ENCODE measurements around the gene PKHD1. TPM values are rescaled to one million over a fixed set of nuclear protein-coding genes. Genes with fewer than 3 reads are reported as not detected.

The PKHD1 gene
- total RNA-seq, 1 donor from 2014 or later, result 0.16 TPM

- Mint-ChIP-seq H3K4me3 (no peak overlapping the region), H3K36me3 (ENCODE audit: low read depth) (peaks cover 19% of the 10 kb centered on the region), H3K9me3 (peaks cover 23% of the 10 kb centered on the region), H3K4me1 (peaks cover under 1% of the 10 kb centered on the region), H3K27ac (ENCODE audit: unreplicated experiment) (no peak overlapping the region), H3K27me3 (ENCODE audit: low read depth) (no peaks in the 10 kb centered on the region)
- no peak for TF ChIP-seq CTCF (conservative IDR thresholded peaks at IDR 0.05)
- DNase-seq (ENCODE audit: low read depth, low spot score), result no peak
Observed at GRCh38 chr6:51598171-51598570, 489.2 kb downstream of the PKHD1 start.

GRCh38 chr6:51594981-51595380 is 492.4 kb downstream of the PKHD1 start:
- no peak for DNase-seq (ENCODE audit: low read depth, low spot score)
- Mint-ChIP-seq H3K4me1 (no peaks in the 10 kb centered on the region), H3K27me3 (ENCODE audit: low read depth) (no peaks in the 10 kb centered on the region), H3K4me3 (no peak overlapping the region), H3K27ac (ENCODE audit: unreplicated experiment) (no peak overlapping the region), H3K9me3 (peaks cover 23% of the 10 kb centered on the region), H3K36me3 (ENCODE audit: low read depth) (peaks cover 16% of the 10 kb centered on the region)
- no peak for TF ChIP-seq CTCF (conservative IDR thresholded peaks at IDR 0.05)

DNA sequence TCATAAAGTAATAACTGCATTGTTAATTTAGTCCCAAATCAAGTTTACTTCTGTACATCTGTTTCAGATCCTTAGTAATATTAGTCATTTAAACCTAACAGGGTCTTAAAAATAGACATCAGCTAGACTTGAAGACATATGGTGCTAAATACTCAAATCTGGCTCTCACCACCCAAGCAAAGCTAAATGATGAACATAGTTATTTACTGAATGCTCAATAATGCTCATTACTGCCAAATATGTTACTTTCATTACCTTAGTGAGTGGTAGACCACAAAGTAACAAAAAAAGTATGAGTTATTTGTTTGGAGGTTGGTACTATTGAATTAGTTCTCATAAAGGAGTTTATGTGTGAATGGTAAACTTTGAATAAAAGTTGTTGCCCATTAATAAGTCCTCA is 502.1 kb downstream of the PKHD1 start:
- H3K27me3 Mint-ChIP-seq (ENCODE audit: low read depth), result no peaks in the 10 kb centered on the region
- no peak for DNase-seq (ENCODE audit: low read depth, low spot score)
- no peak overlapping the region for H3K27ac Mint-ChIP-seq (ENCODE audit: unreplicated experiment)
- no peak for TF ChIP-seq CTCF (conservative IDR thresholded peaks at IDR 0.05)
- peaks cover 14% of the 10 kb centered on the region for H3K36me3 Mint-ChIP-seq (ENCODE audit: low read depth)
- no peaks in the 10 kb centered on the region for H3K4me1 Mint-ChIP-seq
- H3K4me3 Mint-ChIP-seq, result no peak overlapping the region
- H3K9me3 Mint-ChIP-seq, result peaks cover 20% of the 10 kb centered on the region

GRCh38 chr6:51584163-51584562 is 503.2 kb downstream of the PKHD1 start:
- Mint-ChIP-seq H3K9me3 (peaks cover 20% of the 10 kb centered on the region), H3K36me3 (ENCODE audit: low read depth) (peaks cover 14% of the 10 kb centered on the region), H3K27me3 (ENCODE audit: low read depth) (no peaks in the 10 kb centered on the region), H3K4me1 (peaks cover 3% of the 10 kb centered on the region), H3K4me3 (no peak overlapping the region), H3K27ac (ENCODE audit: unreplicated experiment) (no peak overlapping the region)
- no peak for TF ChIP-seq CTCF (conservative IDR thresholded peaks at IDR 0.05)
- no peak for DNase-seq (ENCODE audit: low read depth, low spot score)

DNA sequence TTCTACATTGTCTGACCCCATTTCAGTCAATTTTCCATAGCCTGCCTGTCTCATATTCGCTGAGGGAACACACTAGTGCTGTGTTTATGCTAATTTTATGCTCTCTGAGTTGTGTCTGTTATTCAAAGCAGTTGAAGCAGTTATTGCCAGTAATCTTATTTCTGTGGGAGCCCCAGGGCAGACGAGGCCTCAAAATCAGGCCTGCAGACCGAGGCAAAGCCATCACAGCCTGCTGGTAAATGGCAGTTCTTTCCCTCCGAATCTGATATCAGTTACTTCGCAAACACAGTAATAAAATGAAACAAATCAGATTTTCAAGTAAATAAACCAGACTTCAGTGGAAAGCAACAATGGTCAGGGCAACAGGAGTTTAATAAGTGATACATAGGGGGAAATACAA is 508.4 kb downstream of the PKHD1 start:
- DNase-seq (ENCODE audit: low read depth, low spot score), result no peak
- no peak overlapping the region for H3K27ac Mint-ChIP-seq (ENCODE audit: unreplicated experiment)
- H3K9me3 Mint-ChIP-seq, result peaks cover 21% of the 10 kb centered on the region
- H3K4me3 Mint-ChIP-seq, result no peak overlapping the region
- peaks cover 9% of the 10 kb centered on the region for H3K4me1 Mint-ChIP-seq
- peaks cover 12% of the 10 kb centered on the region for H3K36me3 Mint-ChIP-seq (ENCODE audit: low read depth)
- H3K27me3 Mint-ChIP-seq (ENCODE audit: low read depth), result no peaks in the 10 kb centered on the region
- no peak for TF ChIP-seq CTCF (conservative IDR thresholded peaks at IDR 0.05)

GRCh38 chr6:51578362-51578761 is 509.1 kb downstream of the PKHD1 start:
- peaks cover 12% of the 10 kb centered on the region for H3K36me3 Mint-ChIP-seq (ENCODE audit: low read depth)
- H3K4me1 Mint-ChIP-seq, result peaks cover 9% of the 10 kb centered on the region
- TF ChIP-seq CTCF (conservative IDR thresholded peaks at IDR 0.05), result no peak
- no peaks in the 10 kb centered on the region for H3K27me3 Mint-ChIP-seq (ENCODE audit: low read depth)
- no peak overlapping the region for H3K27ac Mint-ChIP-seq (ENCODE audit: unreplicated experiment)
- no peak overlapping the region for H3K4me3 Mint-ChIP-seq
- no peak for DNase-seq (ENCODE audit: low read depth, low spot score)
- peaks cover 21% of the 10 kb centered on the region for H3K9me3 Mint-ChIP-seq

All from neural crest cell (in vitro differentiated cells).